ENCODE results near the gene NBPF3. TPM values are rescaled to one million over a fixed set of nuclear protein-coding genes. Genes with fewer than 3 reads are reported as not detected.
"Not testable (repeated sequence)": the region's sequence is repeated elsewhere in the genome, so short reads cannot be mapped to it uniquely, and the experiment has no call there.

Gene NBPF3
- total RNA-seq, 4 donors from 2014 or later, result 3.8 to 23.0 (median 6.7) TPM

DNA sequence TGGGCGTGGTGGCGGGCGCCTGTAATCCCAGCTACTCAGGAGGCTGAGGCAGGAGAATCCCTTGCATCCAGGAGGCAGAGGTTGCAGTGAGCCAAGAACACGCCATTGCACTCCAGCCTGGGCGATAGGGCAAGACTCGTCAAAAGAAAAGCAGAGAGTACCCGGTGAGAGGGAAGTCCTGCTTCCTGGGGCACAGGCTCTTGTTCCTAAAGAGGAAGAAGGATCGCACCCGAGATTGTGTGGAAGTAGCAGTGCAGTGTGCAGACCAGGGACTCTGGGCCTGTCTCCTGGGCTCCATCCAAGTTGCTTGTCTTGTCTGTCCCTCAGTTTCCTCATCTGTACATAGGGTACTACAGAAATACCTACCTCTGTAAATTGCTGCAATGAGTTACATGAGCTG, 29.6 kb downstream of the NBPF3 start:
- no peak overlapping the region for H3K4me3 ChIP-seq
- TF ChIP-seq, protein P1, sequence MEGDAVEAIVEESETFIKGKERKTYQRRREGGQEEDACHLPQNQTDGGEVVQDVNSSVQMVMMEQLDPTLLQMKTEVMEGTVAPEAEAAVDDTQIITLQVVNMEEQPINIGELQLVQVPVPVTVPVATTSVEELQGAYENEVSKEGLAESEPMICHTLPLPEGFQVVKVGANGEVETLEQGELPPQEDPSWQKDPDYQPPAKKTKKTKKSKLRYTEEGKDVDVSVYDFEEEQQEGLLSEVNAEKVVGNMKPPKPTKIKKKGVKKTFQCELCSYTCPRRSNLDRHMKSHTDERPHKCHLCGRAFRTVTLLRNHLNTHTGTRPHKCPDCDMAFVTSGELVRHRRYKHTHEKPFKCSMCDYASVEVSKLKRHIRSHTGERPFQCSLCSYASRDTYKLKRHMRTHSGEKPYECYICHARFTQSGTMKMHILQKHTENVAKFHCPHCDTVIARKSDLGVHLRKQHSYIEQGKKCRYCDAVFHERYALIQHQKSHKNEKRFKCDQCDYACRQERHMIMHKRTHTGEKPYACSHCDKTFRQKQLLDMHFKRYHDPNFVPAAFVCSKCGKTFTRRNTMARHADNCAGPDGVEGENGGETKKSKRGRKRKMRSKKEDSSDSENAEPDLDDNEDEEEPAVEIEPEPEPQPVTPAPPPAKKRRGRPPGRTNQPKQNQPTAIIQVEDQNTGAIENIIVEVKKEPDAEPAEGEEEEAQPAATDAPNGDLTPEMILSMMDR (IDR thresholded peaks at IDR 0.05), result no peak
- TF ChIP-seq POLR2A (IDR thresholded peaks at IDR 0.05), result no peak
- no peaks in the 10 kb centered on the region for H3K36me3 ChIP-seq
- no peak for DNase-seq
- intact Hi-C loops (cut with DNase I; ENCODE audit: low total_unique reads), result no loop called here
- H3K27ac ChIP-seq, result no peak overlapping the region
- H3K27me3 ChIP-seq, result no peaks in the 10 kb centered on the region
- H3K9me3 ChIP-seq, result no peaks in the 10 kb centered on the region
- H3K4me1 ChIP-seq, result no peaks in the 10 kb centered on the region

DNA sequence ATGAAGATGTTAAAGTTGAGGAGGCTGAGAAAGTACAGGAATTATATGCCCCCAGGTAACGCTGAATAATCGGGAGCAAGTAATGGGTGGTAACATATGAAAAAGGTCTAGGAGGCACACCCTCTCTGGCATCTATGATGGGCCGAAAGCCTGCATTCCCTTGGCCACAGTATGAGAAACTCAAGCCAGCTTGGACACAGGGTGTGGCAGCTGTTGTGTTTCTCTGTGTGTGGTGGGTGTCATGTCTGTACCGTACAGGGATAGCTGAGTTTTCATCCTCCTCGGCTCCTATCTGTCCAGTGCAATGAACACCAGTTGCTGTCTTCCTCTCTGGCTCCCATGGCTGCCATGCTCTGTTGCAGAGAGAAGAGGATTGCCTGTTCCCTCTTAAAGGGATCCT, 32.9 kb downstream of the NBPF3 start:
- no peak for DNase-seq
- intact Hi-C loops (cut with DNase I; ENCODE audit: low total_unique reads), result no loop called here
- TF ChIP-seq, protein P1 (IDR thresholded peaks at IDR 0.05), result no peak
- no peak for TF ChIP-seq POLR2A (IDR thresholded peaks at IDR 0.05)

DNA sequence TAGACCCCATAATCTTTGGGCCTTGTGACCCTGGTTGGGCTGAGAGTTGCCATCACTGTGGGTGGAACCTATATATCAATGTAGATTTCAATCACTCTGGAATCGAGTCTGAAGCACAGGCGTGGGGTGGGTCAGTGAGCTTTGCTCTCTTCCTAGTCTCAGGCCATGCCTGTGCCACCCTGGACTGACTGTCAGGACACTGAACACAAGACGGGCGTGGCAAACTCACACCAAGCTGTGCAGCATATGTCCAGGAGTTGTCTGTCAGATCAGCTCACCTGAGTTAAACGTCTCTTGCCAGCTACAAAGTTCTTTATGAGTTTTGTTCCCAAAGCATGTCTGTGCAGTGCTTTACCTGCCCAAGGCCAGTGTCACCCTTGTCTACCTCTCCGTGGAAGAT, 38.4 kb downstream of the NBPF3 start:
- H3K27ac ChIP-seq, result no peak overlapping the region
- no peak overlapping the region for H3K4me3 ChIP-seq
- H3K4me1 ChIP-seq, result no peaks in the 10 kb centered on the region
- H3K9me3 ChIP-seq, result no peaks in the 10 kb centered on the region
- TF ChIP-seq, protein P1 (IDR thresholded peaks at IDR 0.05), result no peak
- TF ChIP-seq POLR2A (IDR thresholded peaks at IDR 0.05), result no peak
- intact Hi-C loops (cut with DNase I; ENCODE audit: low total_unique reads), result no loop called here
- no peaks in the 10 kb centered on the region for H3K36me3 ChIP-seq
- no peak for DNase-seq
- H3K27me3 ChIP-seq, result no peaks in the 10 kb centered on the region

More for the DNA sequence above, 32.9 kb downstream of the NBPF3 start:
- Histone ChIP-seq H3K4me1 (no peaks in the 10 kb centered on the region), H3K36me3 (no peaks in the 10 kb centered on the region), H3K27ac (no peak overlapping the region), H3K4me3 (no peak overlapping the region), H3K27me3 (no peaks in the 10 kb centered on the region), H3K9me3 (no peaks in the 10 kb centered on the region)

DNA sequence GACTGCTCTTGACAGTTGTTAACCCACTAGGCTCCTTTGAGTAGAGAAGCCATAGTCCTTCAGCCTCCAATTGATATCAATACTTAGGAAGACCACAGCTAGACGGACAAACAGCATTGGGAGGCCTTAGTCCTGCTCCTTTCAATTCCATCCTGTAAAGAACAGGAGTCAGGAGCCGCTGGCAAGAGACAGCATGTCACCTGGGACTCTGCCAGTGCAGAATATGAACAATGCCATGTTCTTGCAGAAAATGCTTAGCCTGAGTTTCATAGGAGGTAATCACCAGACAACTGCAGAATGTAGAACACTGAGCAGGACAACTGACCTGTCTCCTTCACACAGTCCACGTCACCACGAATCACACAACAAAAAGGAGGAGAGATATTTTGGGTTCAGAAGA, 43.9 kb downstream of the NBPF3 start:
- H3K9me3 ChIP-seq; H3K4me1 ChIP-seq; H3K36me3 ChIP-seq; H3K27ac ChIP-seq; intact Hi-C loops (cut with DNase I; ENCODE audit: low total_unique reads); DNase-seq; H3K27me3 ChIP-seq; H3K4me3 ChIP-seq: not testable (repeated sequence)

DNA sequence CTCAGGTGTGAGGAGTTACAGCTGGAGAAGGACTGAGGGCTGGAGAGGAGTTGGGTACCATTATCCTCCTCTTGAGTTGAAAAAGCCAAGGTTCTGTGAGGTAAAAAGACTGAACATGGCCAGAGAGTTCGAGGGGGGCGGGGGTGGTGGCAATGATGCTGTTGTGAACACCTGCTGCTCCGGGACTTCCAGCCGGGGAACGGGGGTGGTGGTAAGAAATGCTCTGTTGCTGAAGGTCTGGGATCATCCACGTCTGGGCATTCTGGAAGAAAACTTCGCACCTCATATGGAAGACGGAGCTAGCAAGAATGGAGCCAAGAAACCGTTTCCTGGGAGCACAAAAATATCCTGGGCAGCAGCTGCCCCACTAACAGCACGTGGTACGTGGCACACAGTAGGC, 49.2 kb downstream of the NBPF3 start:
- intact Hi-C loops (cut with DNase I; ENCODE audit: low total_unique reads), result no loop called here
- Histone ChIP-seq H3K27me3 (no peaks in the 10 kb centered on the region), H3K27ac (no peak overlapping the region), H3K4me3 (no peak overlapping the region), H3K4me1 (no peaks in the 10 kb centered on the region), H3K9me3 (no peaks in the 10 kb centered on the region), H3K36me3 (no peaks in the 10 kb centered on the region)
- TF ChIP-seq, protein P1 (IDR thresholded peaks at IDR 0.05), result no peak
- TF ChIP-seq POLR2A (IDR thresholded peaks at IDR 0.05), result no peak
- no peak for DNase-seq

Measured in uterus (tissue), 4 donors.